IMR-90 (cell line): ENCODE data around the gene ZNF341. TPM values are rescaled to one million over a fixed set of nuclear protein-coding genes. Genes with fewer than 3 reads are reported as not detected.

Experiments
- ATAC-seq: fragments of 200-7000 bp; cut with Tn5 transposase; 2 replicates; pipeline ENCODE4 v1.9.1; 2020; ENCODE audit warnings: low read depth, mild to moderate bottlenecking, moderate library complexity
- BruUV-seq: library from RNA; stranded (reverse); fragments of 400-500 nt; replicated peaks from 2 replicates; lab custom pipeline; 2021; lab: Mats Ljungman, UMichigan
- CTCF ChIA-PET: fragments of 300-600 bp; formaldehyde crosslinking; extraction: SDS; loops from one replicate; lab custom pipeline; 2021; ENCODE audit warnings: antibody characterized with exemption; lab: Yijun Ruan, JAX
- POLR2A ChIA-PET: fragments of 300-600 bp; sonication (Branson Sonifier 250); formaldehyde crosslinking; loops from one replicate; lab custom pipeline; 2022; ENCODE audit warnings: antibody characterized with exemption; ENCODE audit not compliant: unreplicated experiment; lab: Charles Lee
- DNase-seq: peaks from one replicate; pipeline ENCODE4 v3.0.0; 2013
- H2AFZ ChIP-seq: replicated peaks from 2 replicates; pipeline ENCODE3; 2013; ENCODE audit warnings: low read length, mild to moderate bottlenecking; ENCODE audit not compliant: poor library complexity
- H2AK5ac ChIP-seq: 2 replicates; pipeline ENCODE4 v1.6.1; 2013; ENCODE audit warnings: low read depth, low read length, inconsistent platforms
- H2AK9ac ChIP-seq: replicated peaks from 2 replicates; pipeline ENCODE3; 2013; ENCODE audit warnings: mild to moderate bottlenecking, low read depth, low read length, moderate library complexity; ENCODE audit not compliant: poor library complexity
- H2BK120ac ChIP-seq: 2 replicates; pipeline ENCODE4 v1.6.1; 2013; ENCODE audit warnings: low read depth, low read length, inconsistent platforms
- H2BK15ac ChIP-seq: 3 replicates; pipeline ENCODE4 v1.6.1; 2013; ENCODE audit warnings: low read depth, low read length, inconsistent platforms
- H2BK20ac ChIP-seq: 2 replicates; pipeline ENCODE4 v1.6.1; 2013; ENCODE audit warnings: low read depth, mild to moderate bottlenecking, inconsistent platforms, low read length, moderate library complexity
- H2BK5ac ChIP-seq: 2 replicates; pipeline ENCODE4 v1.6.1; 2013; ENCODE audit warnings: mild to moderate bottlenecking, low read depth, low read length, inconsistent platforms; ENCODE audit not compliant: poor library complexity, severe bottlenecking
- H3K14ac ChIP-seq: replicated peaks from 2 replicates; pipeline ENCODE4 v1.6.1; 2013; ENCODE audit warnings: low read depth, low read length, inconsistent platforms
- H3K18ac ChIP-seq: 2 replicates; pipeline ENCODE4 v1.6.1; 2013; ENCODE audit warnings: low read depth, low read length, control low read depth
- H3K23ac ChIP-seq: 2 replicates; pipeline ENCODE4 v1.6.1; 2013; ENCODE audit warnings: low read depth, low read length, inconsistent platforms
- H3K27ac ChIP-seq: 2 replicates; pipeline ENCODE4 v1.5.1; 2013; ENCODE audit warnings: mild to moderate bottlenecking, control low read depth, low read length; ENCODE audit not compliant: insufficient read depth
- H3K27me3 ChIP-seq: 2 replicates; pipeline ENCODE4 v1.6.1; 2013; ENCODE audit warnings: low read length; ENCODE audit not compliant: control insufficient read depth, insufficient read depth
- H3K36me3 ChIP-seq: 2 replicates; pipeline ENCODE4 v1.6.1; 2013; ENCODE audit warnings: low read length, mixed read lengths; ENCODE audit not compliant: control insufficient read depth, insufficient read depth
- H3K4ac ChIP-seq: 2 replicates; pipeline ENCODE4 v1.6.1; 2013; ENCODE audit warnings: low read depth, low read length, inconsistent platforms
- H3K4me1 ChIP-seq: 2 replicates; pipeline ENCODE4 v1.6.1; 2013; ENCODE audit warnings: low read length, mixed read lengths; ENCODE audit not compliant: control insufficient read depth, insufficient read depth
- H3K4me2 ChIP-seq: 2 replicates; pipeline ENCODE4 v1.6.1; 2013; ENCODE audit warnings: low read depth, mild to moderate bottlenecking, control low read depth, low read length, moderate library complexity
- H3K4me3 ChIP-seq: 2 replicates; pipeline ENCODE4 v1.5.1; 2013; ENCODE audit warnings: low read depth, mild to moderate bottlenecking, control low read depth, low read length, moderate library complexity; ENCODE audit not compliant: insufficient read depth
- H3K56ac ChIP-seq: 2 replicates; pipeline ENCODE4 v1.6.1; 2013; ENCODE audit warnings: low read length, inconsistent platforms; ENCODE audit not compliant: insufficient read depth; ENCODE audit errors: extremely low read depth
- H3K79me1 ChIP-seq, 2 experiments: 2 replicates each; pipeline ENCODE4 v1.6.1; 2013; ENCODE audit warnings: low read length in 2 of 2, inconsistent platforms in 1 of 2, low read depth in 1 of 2
- H3K9ac ChIP-seq: 2 replicates; pipeline ENCODE4 v1.6.1; 2013; ENCODE audit warnings: low read depth, low read length, control low read depth
- H3K9me1 ChIP-seq: 2 replicates; pipeline ENCODE4 v1.6.1; 2013; ENCODE audit warnings: low read length, inconsistent platforms; ENCODE audit not compliant: insufficient read depth
- H3K9me3 ChIP-seq: 2 replicates; pipeline ENCODE4 v1.6.1; 2013; ENCODE audit warnings: low read length; ENCODE audit not compliant: control insufficient read depth, insufficient read depth
- H4K20me1 ChIP-seq: 2 replicates; pipeline ENCODE4 v1.6.1; 2013; ENCODE audit warnings: low read length, inconsistent platforms; ENCODE audit not compliant: insufficient read depth
- H4K5ac ChIP-seq: 2 replicates; pipeline ENCODE4 v1.6.1; 2013; ENCODE audit warnings: mild to moderate bottlenecking, low read depth, low read length, control low read depth
- H4K8ac ChIP-seq, 2 experiments: 2 replicates each; pipeline ENCODE4 v1.6.1; 2013; ENCODE audit warnings: low read depth in 2 of 2, low read length in 2 of 2, control low read depth in 1 of 2, inconsistent platforms in 1 of 2
- H4K91ac ChIP-seq: 2 replicates; pipeline ENCODE4 v1.6.1; 2013; ENCODE audit warnings: low read depth, low read length, inconsistent platforms; ENCODE audit not compliant: insufficient read depth
- BHLHE40 ChIP-seq: fragments of 150-350 bp; IDR thresholded peaks from 2 replicates; pipeline ENCODE4 v1.6.1; 2016; ENCODE audit warnings: mild to moderate bottlenecking, low read depth, low read length
- CEBPB ChIP-seq: IDR thresholded peaks from 2 replicates; pipeline ENCODE4 v1.6.1; 2012; ENCODE audit warnings: low read depth, low read length, improper control_type of control experiment
- CHD1 ChIP-seq: IDR thresholded peaks from 2 replicates; pipeline ENCODE4 v1.6.1; 2012; ENCODE audit warnings: low read depth, low read length, improper control_type of control experiment
- FOS ChIP-seq: fragments of 150-350 bp; IDR thresholded peaks from 2 replicates; pipeline ENCODE4 v1.6.1; 2016; ENCODE audit warnings: low read depth, low read length
- MAFK ChIP-seq: IDR thresholded peaks from 2 replicates; pipeline ENCODE4 v1.6.1; 2012; ENCODE audit warnings: low read depth, low read length, improper control_type of control experiment
- MAZ ChIP-seq: IDR thresholded peaks from 2 replicates; pipeline ENCODE4 v1.6.1; 2012; ENCODE audit warnings: low read depth, mild to moderate bottlenecking, low read length, improper control_type of control experiment, moderate library complexity, borderline replicate concordance
- MXI1 ChIP-seq: IDR thresholded peaks from 2 replicates; pipeline ENCODE4 v1.6.1; 2012; ENCODE audit warnings: low read depth, mild to moderate bottlenecking, low read length, moderate library complexity, borderline replicate concordance
- NFE2L2 ChIP-seq: fragments of 150-350 bp; IDR thresholded peaks from 2 replicates; pipeline ENCODE4 v1.6.1; 2016; ENCODE audit warnings: low read depth, mild to moderate bottlenecking, low read length
- RAD21 ChIP-seq: IDR thresholded peaks from 2 replicates; pipeline ENCODE4 v1.6.1; 2012; ENCODE audit warnings: low read length, improper control_type of control experiment
- RFX5 ChIP-seq: IDR thresholded peaks from 2 replicates; pipeline ENCODE4 v1.8.0; 2012; ENCODE audit warnings: low read depth, mild to moderate bottlenecking, low read length, moderate library complexity
- SMC3 ChIP-seq: fragments of 150-350 bp; IDR thresholded peaks from 2 replicates; pipeline ENCODE4 v1.6.1; 2016; ENCODE audit warnings: low read depth, mild to moderate bottlenecking, antibody characterized with exemption, low read length, moderate library complexity
- WGBS, 2 experiments: methylation state at CpG; one replicate each; pipeline versions ENCODE4 v1.1.5 to v1.1.7; 2013; ENCODE audit warnings: missing lambda C conversion rate in 2 of 2; ENCODE audit not compliant: insufficient read length in 1 of 2; ENCODE audit errors: extremely low coverage in 2 of 2; 5-methylcytosine and 5-hydroxymethylcytosine counted together
- dilution Hi-C: fragments of 300-500 bp; cut with HindIII; formaldehyde crosslinking; loops from one replicate; pipeline ENCODE4 v1.14.3; 2018; ENCODE audit warnings: low sequenced_read_pairs; ENCODE audit not compliant: unreplicated experiment
- in situ Hi-C: fragments of 300-500 bp; cut with MboI; formaldehyde crosslinking; loops from 3 replicates; pipeline ENCODE4 v1.14.3; 2019; ENCODE audit warnings: low sequenced_read_pairs, inconsistent platforms, mixed read lengths
- intact Hi-C: fragments of 100-400 bp; cut with micrococcal nuclease; formaldehyde crosslinking; loops from 2 replicates; pipeline ENCODE4 v1.10.0; 2022
- polyA plus RNA-seq, 3 experiments: library from polyadenylated mRNA; depleted of rRNA; stranded (reverse); fragments of >200 nt; gene quantifications; 2 replicates each; pipeline ENCODE4 v1.2.3, GENCODE V29; 2012; ENCODE audit warnings: low replicate concordance in 1 of 3
- total RNA-seq: library from RNA; depleted of rRNA; stranded (reverse); fragments of >200 nt; gene quantifications from 2 replicates; pipeline ENCODE4 v1.2.3, GENCODE V29; 2012
- TF ChIP-seq, protein P1 (sequence below): fragments of 150-350 bp; IDR thresholded peaks from 2 replicates; pipeline ENCODE4 v1.6.1; 2016; ENCODE audit warnings: low read depth, mild to moderate bottlenecking, low read length, moderate library complexity, borderline replicate concordance
- TF ChIP-seq, protein P2 (sequence below): conservative IDR thresholded peaks from 2 replicates; pipeline ENCODE4 v1.5.1; 2012; ENCODE audit warnings: mild to moderate bottlenecking, low read depth, low read length, improper control_type of control experiment

The ZNF341 gene
- total and polyA plus RNA-seq, 2 of the 4 experiments (the other 2 are of a cell fraction), result 1.1 to 3.4 TPM

- Histone ChIP-seq H3K9ac (no peak overlapping the region), H2AK9ac (no peak overlapping the region), H3K27ac (no peak overlapping the region), H3K9me1 (no peaks in the 10 kb centered on the region), H3K18ac (no peak overlapping the region), H3K4me2 (no peak overlapping the region), H3K23ac (no peak overlapping the region), H4K8ac (no peak overlapping the region), H3K14ac (no peak overlapping the region), H3K4me1 (peaks cover 10% of the 10 kb centered on the region), H2BK5ac (no peak overlapping the region), H2BK20ac (no peak overlapping the region), H3K56ac (no peak overlapping the region), H2BK120ac (no peak overlapping the region), H2AK5ac (peak overlapping the region; percentile 17; the same call in 1 of the 2 replicates), H4K20me1 (peaks cover 14% of the 10 kb centered on the region; the same call in 1 of the 2 replicates), H4K5ac (no peak overlapping the region), H3K36me3 (peaks cover 1% of the 10 kb centered on the region; the same call in 1 of the 2 replicates), H3K27me3 (no peaks in the 10 kb centered on the region), H3K4ac (no peak overlapping the region), H2BK15ac (no peak overlapping the region), H4K91ac (no peak overlapping the region), H2AFZ (no peak overlapping the region), H3K79me1 (no peaks in the 10 kb centered on the region; a peak in 1 of 4 replicates), H3K9me3 (no peaks in the 10 kb centered on the region), H3K4me3 (no peak overlapping the region)
- peak; percentile 60 for ATAC-seq
- TF ChIP-seq FOS (no peak), NFE2L2 (no peak), CHD1 (no peak), BHLHE40 (no peak), MXI1 (no peak), RAD21 (peak; percentile 68), CEBPB (no peak), RFX5 (no peak), MAFK (no peak), SMC3 (peak; percentile 37), MAZ (no peak)
- TF ChIP-seq, protein P1, sequence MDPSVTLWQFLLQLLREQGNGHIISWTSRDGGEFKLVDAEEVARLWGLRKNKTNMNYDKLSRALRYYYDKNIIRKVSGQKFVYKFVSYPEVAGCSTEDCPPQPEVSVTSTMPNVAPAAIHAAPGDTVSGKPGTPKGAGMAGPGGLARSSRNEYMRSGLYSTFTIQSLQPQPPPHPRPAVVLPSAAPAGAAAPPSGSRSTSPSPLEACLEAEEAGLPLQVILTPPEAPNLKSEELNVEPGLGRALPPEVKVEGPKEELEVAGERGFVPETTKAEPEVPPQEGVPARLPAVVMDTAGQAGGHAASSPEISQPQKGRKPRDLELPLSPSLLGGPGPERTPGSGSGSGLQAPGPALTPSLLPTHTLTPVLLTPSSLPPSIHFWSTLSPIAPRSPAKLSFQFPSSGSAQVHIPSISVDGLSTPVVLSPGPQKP, result no peak
- TF ChIP-seq, protein P2, sequence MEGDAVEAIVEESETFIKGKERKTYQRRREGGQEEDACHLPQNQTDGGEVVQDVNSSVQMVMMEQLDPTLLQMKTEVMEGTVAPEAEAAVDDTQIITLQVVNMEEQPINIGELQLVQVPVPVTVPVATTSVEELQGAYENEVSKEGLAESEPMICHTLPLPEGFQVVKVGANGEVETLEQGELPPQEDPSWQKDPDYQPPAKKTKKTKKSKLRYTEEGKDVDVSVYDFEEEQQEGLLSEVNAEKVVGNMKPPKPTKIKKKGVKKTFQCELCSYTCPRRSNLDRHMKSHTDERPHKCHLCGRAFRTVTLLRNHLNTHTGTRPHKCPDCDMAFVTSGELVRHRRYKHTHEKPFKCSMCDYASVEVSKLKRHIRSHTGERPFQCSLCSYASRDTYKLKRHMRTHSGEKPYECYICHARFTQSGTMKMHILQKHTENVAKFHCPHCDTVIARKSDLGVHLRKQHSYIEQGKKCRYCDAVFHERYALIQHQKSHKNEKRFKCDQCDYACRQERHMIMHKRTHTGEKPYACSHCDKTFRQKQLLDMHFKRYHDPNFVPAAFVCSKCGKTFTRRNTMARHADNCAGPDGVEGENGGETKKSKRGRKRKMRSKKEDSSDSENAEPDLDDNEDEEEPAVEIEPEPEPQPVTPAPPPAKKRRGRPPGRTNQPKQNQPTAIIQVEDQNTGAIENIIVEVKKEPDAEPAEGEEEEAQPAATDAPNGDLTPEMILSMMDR, result peak; percentile 66
- intact Hi-C loops, result loop anchor here (1.0 to 2.0 kb wide), 2 partner anchors 277 to 337 kb away; no protein-coding TSS in a partner anchor
- dilution Hi-C loops, result no loop called here
- WGBS, 2 experiments, result 78% methylated on average over 5 of the region's 13 CpGs; no CpG with 5 or more reads in 1 of the 2 experiments
- POLR2A ChIA-PET, result interaction anchor here (0.6 kb wide), 1 partner anchor 21 kb away, joined by 3 read pairs; no protein-coding TSS in a partner anchor
- in situ Hi-C loops, result no loop called here
- peak; percentile 37 for DNase-seq
- CTCF ChIA-PET, result interaction anchor here (0.8 to 1.7 kb wide), 4 partner anchors 10 to 43 kb away, joined by 3 to 7 read pairs (median 4); partner anchors contain the start of gene CHMP4B
- no TSS peak for BruUV-seq
Measured at GRCh38 chr20:33791959-33792597, 60.3 kb downstream of the ZNF341 start.
